Progenitor cell of endocrine pancreas (in vitro differentiated cells): Measurements from ENCODE around the gene ITIH1. TPM values are rescaled to one million over a fixed set of nuclear protein-coding genes. Genes with fewer than 3 reads are reported as not detected.
A peak's percentile ranks its signal among the peaks of the same experiment; 100 is the strongest.

ENCODE experiments used
- DNase-seq: peaks from one replicate; pipeline ENCODE4 v3.0.0; 2021; ENCODE audit warnings: low spot score; ENCODE audit not compliant: unreplicated experiment
- H3K27ac Mint-ChIP-seq: 2 replicates; pipeline ENCODE4 v1.8.0; 2021; ENCODE audit warnings: mild to moderate bottlenecking, moderate library complexity, mixed read lengths
- H3K27me3 Mint-ChIP-seq: 2 replicates; pipeline ENCODE4 v1.8.0; 2021; ENCODE audit warnings: mixed read lengths
- H3K36me3 Mint-ChIP-seq: 2 replicates; pipeline ENCODE4 v1.8.0; 2022; ENCODE audit warnings: mixed read lengths; ENCODE audit not compliant: insufficient read depth
- H3K4me1 Mint-ChIP-seq: 2 replicates; pipeline ENCODE4 v1.8.0; 2021; ENCODE audit warnings: low read depth, mixed read lengths
- H3K4me3 Mint-ChIP-seq: 2 replicates; pipeline ENCODE4 v1.8.0; 2021; ENCODE audit warnings: low read depth, mild to moderate bottlenecking, moderate library complexity, mixed read lengths
- H3K9me3 Mint-ChIP-seq: 2 replicates; pipeline ENCODE4 v1.8.0; 2021; ENCODE audit warnings: low read depth, mixed read lengths
- CTCF ChIP-seq: fragments of 200-600 bp; sonication (generic); IDR thresholded peaks from one replicate; pipeline ENCODE4 v1.5.0; 2021; ENCODE audit warnings: antibody characterized with exemption, mild to moderate bottlenecking; ENCODE audit not compliant: unreplicated experiment
- total RNA-seq: library from RNA; stranded (reverse); gene quantifications from 2 replicates; pipeline ENCODE4 v1.2.1, GENCODE V29; 2021

The ITIH1 gene
- total RNA-seq, 1 donor from 2014 or later, result 14.1 TPM

DNA sequence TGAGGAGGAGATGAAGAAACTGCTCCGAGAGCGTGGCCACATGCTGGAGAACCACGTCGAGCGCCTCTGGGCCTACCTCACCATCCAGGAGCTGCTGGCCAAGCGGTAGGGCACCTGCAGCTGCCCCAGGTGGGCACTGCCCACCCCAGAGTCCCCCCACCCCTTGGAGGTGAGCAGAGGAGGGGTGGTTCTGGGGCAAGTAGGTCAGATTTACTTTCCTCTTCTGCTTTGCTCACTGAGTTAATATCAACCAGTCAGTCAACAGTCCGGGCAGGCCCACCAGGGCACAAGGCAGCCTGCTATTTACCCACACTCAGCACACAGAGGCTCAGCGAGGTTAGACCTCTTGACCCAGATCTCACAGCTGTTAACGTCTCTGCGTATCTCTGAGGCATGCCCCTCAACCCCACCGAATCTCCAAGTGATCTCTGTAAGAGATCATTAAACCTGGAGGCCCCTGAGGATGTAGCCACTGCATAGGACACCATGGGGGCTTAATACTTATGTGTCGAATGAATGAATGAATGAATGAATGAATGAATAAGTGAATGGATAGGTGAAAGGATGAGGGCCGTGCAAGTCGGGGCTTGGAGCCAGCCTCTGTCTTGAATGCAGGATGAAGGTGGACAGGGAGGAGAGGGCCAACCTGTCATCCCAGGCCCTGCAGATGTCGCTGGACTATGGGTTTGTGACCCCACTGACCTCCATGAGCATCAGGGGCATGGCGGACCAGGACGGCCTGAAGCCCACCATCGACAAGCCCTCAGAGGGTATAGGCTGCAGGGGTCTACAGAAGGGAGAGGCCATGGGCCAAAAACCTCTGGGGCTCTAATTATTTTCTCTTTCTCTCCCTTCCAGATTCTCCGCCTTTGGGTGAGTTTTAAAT, 9.2 kb downstream of the ITIH1 start:
- TF ChIP-seq CTCF, result no peak
- peaks cover 3% of the 10 kb centered on the region for H3K4me1 Mint-ChIP-seq
- no peak for DNase-seq
- H3K4me3 Mint-ChIP-seq, result no peak overlapping the region
- no peaks in the 10 kb centered on the region for H3K9me3 Mint-ChIP-seq
- peaks cover 21% of the 10 kb centered on the region for H3K27me3 Mint-ChIP-seq
- no peaks in the 10 kb centered on the region for H3K36me3 Mint-ChIP-seq
- peak overlapping the region; percentile 24 for H3K27ac Mint-ChIP-seq

DNA sequence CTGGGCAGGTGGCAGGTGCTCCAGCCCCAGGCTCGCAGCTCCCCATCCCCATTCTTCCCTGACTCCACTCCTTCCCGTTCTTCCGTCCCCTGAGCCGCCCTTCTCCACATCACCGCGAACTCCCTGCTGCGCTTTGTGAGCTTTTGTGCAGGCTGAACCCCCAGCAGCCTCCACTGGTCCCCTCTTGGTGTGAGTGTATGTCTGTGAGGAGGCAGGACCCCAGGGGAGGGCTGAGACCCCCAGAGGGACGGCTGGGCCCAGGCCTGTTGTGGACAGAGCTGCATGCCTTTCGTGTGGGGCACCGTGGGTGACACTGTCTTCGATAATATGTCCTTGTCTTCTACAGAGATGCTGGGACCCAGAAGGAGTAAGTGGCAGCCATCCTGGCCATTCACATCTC, 9.8 kb downstream of the ITIH1 start:
- no peak for DNase-seq
- Mint-ChIP-seq H3K4me1 (peaks cover 4% of the 10 kb centered on the region), H3K27me3 (peaks cover 14% of the 10 kb centered on the region), H3K4me3 (no peak overlapping the region), H3K36me3 (no peaks in the 10 kb centered on the region), H3K9me3 (no peaks in the 10 kb centered on the region), H3K27ac (no peak overlapping the region)
- no peak for TF ChIP-seq CTCF

- TF ChIP-seq CTCF, result peak; percentile 10
- Mint-ChIP-seq H3K9me3 (no peaks in the 10 kb centered on the region), H3K27me3 (peaks cover 8% of the 10 kb centered on the region), H3K4me3 (no peak overlapping the region), H3K36me3 (no peaks in the 10 kb centered on the region), H3K4me1 (peaks cover 7% of the 10 kb centered on the region), H3K27ac (no peak overlapping the region)
- DNase-seq, result no peak
Measured at GRCh38 chr3:52787672-52788625, 10.6 kb downstream of the ITIH1 start.

DNA sequence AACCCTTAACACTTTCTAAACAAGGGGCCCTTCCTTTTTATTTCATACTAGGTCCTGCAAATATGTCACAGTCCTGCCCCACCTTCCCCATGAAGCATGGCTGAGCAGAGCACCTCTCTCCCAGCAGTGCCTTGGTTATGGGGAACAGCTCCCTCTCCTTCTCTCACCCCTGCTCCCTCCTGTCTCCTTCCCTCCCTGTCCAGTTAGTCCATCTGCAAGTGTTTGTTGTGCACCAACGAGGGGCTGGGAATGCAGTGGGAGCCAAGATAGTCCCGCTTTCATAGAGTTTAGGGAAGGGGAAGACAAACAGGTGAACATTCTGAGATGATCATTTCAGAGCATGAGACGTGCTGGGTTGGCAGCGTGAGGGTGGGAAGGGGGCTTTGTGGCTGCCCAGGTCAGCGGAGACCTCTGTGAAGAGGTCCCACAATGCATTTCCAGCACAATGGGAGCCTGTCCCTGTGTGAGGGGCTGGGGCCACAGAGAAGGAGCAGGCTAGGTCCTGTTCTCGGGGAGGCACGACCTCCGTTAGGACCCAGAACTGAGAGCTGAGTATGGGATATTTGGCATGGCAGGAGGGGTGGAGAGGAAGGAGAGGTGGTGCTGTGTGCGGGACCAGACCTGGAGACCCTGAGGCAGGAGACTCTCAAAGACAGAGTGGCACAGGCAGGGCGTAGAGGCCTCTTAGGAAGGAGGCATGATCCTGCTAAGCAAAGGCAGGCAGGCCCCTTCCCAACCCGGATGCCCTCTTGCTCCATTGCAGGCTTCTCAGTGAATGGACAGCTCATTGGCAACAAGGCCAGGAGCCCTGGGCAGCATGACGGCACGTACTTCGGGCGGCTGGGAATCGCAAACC, 11.7 kb downstream of the ITIH1 start:
- no peak for DNase-seq
- peaks cover 3% of the 10 kb centered on the region for H3K27me3 Mint-ChIP-seq
- no peaks in the 10 kb centered on the region for H3K36me3 Mint-ChIP-seq
- no peak for TF ChIP-seq CTCF
- H3K4me1 Mint-ChIP-seq, result peaks cover 7% of the 10 kb centered on the region
- no peak overlapping the region for H3K4me3 Mint-ChIP-seq
- no peaks in the 10 kb centered on the region for H3K9me3 Mint-ChIP-seq
- H3K27ac Mint-ChIP-seq, result no peak overlapping the region

GRCh38 chr3:52789746-52790040, 12.3 kb downstream of the ITIH1 start:
- TF ChIP-seq CTCF, result no peak
- H3K4me1 Mint-ChIP-seq, result peaks cover 10% of the 10 kb centered on the region

More at GRCh38 chr3:52789746-52790040, 12.3 kb downstream of the ITIH1 start:
- no peak for DNase-seq
- no peak overlapping the region for H3K4me3 Mint-ChIP-seq
- H3K36me3 Mint-ChIP-seq, result no peaks in the 10 kb centered on the region
- H3K27ac Mint-ChIP-seq, result no peak overlapping the region
- no peaks in the 10 kb centered on the region for H3K9me3 Mint-ChIP-seq
- peaks cover 3% of the 10 kb centered on the region for H3K27me3 Mint-ChIP-seq
